ENCODE data around the gene GRIFIN.

- no peak for TF ChIP-seq CTCF (IDR thresholded peaks at IDR 0.05)
- no peak for TF ChIP-seq POLR2A (IDR thresholded peaks at IDR 0.05)
Observed at GRCh38 chr7:2492038-2492437, 15.8 kb upstream of the GRIFIN start.

Data from testis (tissue), 2 donors.